Right renal pelvis (tissue), 4 donors: ENCODE results near the gene SSH2. TPM values are rescaled to one million over a fixed set of nuclear protein-coding genes. Genes with fewer than 3 reads are reported as not detected.
"Not testable (repeated sequence)": the region's sequence is repeated elsewhere in the genome, so short reads cannot be mapped to it uniquely, and the experiment has no call there.

Experiments
- DNase-seq, 4 donors: peaks; one replicate each; pipeline ENCODE4 v3.0.0-alpha.2; 2013; ENCODE audit warnings: low read depth in 4 of 4, low spot score in 3 of 4, missing footprints in 1 of 4
- polyA plus RNA-seq, 4 donors: library from polyadenylated mRNA; unstranded; fragments of 120-200 nt; gene quantifications; one replicate each; pipeline ENCODE4 v1.2.1, GENCODE V29; 2013; ENCODE audit not compliant: insufficient read length in 4 of 4

The SSH2 gene
- polyA plus RNA-seq, 4 donors: 16.6 to 19.2 (median 19.0) TPM

GRCh38 chr17:29880031-29880430, 50.0 kb downstream of the SSH2 start:
- no peak for DNase-seq

GRCh38 chr17:29874931-29875596, 55.0 kb downstream of the SSH2 start:
- DNase-seq: no peak

- not testable (repeated sequence) for DNase-seq
These were observed 55.7 kb downstream of the SSH2 start for GRCh38 chr17:29874358-29874757.

- no peak for DNase-seq
These were observed 56.6 kb downstream of the SSH2 start for GRCh38 chr17:29873476-29873875.

GRCh38 chr17:29870836-29871465, 59.1 kb downstream of the SSH2 start:
- DNase-seq: no peak

- no peak for DNase-seq
These were observed 62.3 kb downstream of the SSH2 start for GRCh38 chr17:29867643-29868181.

GRCh38 chr17:29866746-29867404, 63.2 kb downstream of the SSH2 start:
- no peak for DNase-seq

- no peak for DNase-seq
These were observed 65.4 kb downstream of the SSH2 start for GRCh38 chr17:29864615-29865014.

GRCh38 chr17:29864123-29864522, 65.9 kb downstream of the SSH2 start:
- not testable (repeated sequence) for DNase-seq

GRCh38 chr17:29862951-29863350, 67.1 kb downstream of the SSH2 start:
- no peak for DNase-seq

- no peak for DNase-seq
These were observed 67.9 kb downstream of the SSH2 start for GRCh38 chr17:29862127-29862526.

- DNase-seq: not testable (repeated sequence)
These were observed 70.6 kb downstream of the SSH2 start for GRCh38 chr17:29859445-29859844.

GRCh38 chr17:29857823-29858222, 72.2 kb downstream of the SSH2 start:
- no peak for DNase-seq

GRCh38 chr17:29857105-29857504, 72.9 kb downstream of the SSH2 start:
- DNase-seq: not testable (repeated sequence)

GRCh38 chr17:29855686-29856085, 74.3 kb downstream of the SSH2 start:
- DNase-seq: no peak

GRCh38 chr17:29848737-29849136, 81.3 kb downstream of the SSH2 start:
- DNase-seq: no peak

GRCh38 chr17:29847527-29848400, 82.3 kb downstream of the SSH2 start:
- DNase-seq: no peak

GRCh38 chr17:29847118-29847517, 82.9 kb downstream of the SSH2 start:
- no peak for DNase-seq

- no peak for DNase-seq
These were observed 83.7 kb downstream of the SSH2 start for GRCh38 chr17:29846298-29846697.

GRCh38 chr17:29844339-29845048, 85.5 kb downstream of the SSH2 start:
- DNase-seq: no peak
